Left lung (tissue), 10 donors: Measurements from ENCODE around the gene PSMG1. TPM values are rescaled to one million over a fixed set of nuclear protein-coding genes. Genes with fewer than 3 reads are reported as not detected.

Experiments used
- ATAC-seq: fragments of 200-7000 bp; cut with Tn5 transposase; one replicate; pipeline ENCODE4 v1.9.1; 2020; ENCODE audit warnings: moderate library complexity
- DNase-seq, 4 donors: peaks; one replicate each; pipeline ENCODE4 v3.0.0-alpha.2; 2013 to 2020
- H3K27ac ChIP-seq, 2 donors: fragments of 200-600 bp; sonication (generic) in 1 of 2; one replicate each; pipeline versions ENCODE4 v1.5.0 to v1.8.0; 2020 to 2021
- H3K27me3 ChIP-seq, 2 donors: fragments of 200-600 bp; sonication (generic) in 1 of 2; one replicate each; pipeline versions ENCODE4 v1.5.0 to v1.8.0; 2020 to 2021
- H3K36me3 ChIP-seq, 2 donors: fragments of 200-600 bp; sonication (generic) in 1 of 2; one replicate each; pipeline versions ENCODE4 v1.5.0 to v1.8.0; 2020 to 2021
- H3K4me1 ChIP-seq, 2 donors: fragments of 200-600 bp; one replicate each; pipeline ENCODE4 v1.8.0; 2021
- H3K4me3 ChIP-seq, 2 donors: fragments of 200-600 bp; sonication (generic) in 1 of 2; one replicate each; pipeline versions ENCODE4 v1.5.0 to v1.8.0; 2020 to 2021; ENCODE audit warnings: mild to moderate bottlenecking in 1 of 2
- H3K9me3 ChIP-seq, 2 donors: fragments of 200-600 bp; sonication (generic) in 1 of 2; one replicate each; pipeline versions ENCODE4 v1.5.0 to v1.8.0; 2020 to 2021
- intact Hi-C, 2 donors: fragments of 100-400 bp; cut with DNase I; formaldehyde crosslinking; loops; one replicate each; pipeline versions ENCODE4 v1.11.2 to v1.14.2; 2022
- polyA plus RNA-seq, 6 donors: library from polyadenylated mRNA; unstranded; fragments of 120-200 nt; gene quantifications; one replicate each; pipeline ENCODE4 v1.2.1, GENCODE V29; 2013; ENCODE audit not compliant: insufficient read length in 6 of 6
- total RNA-seq, 2 donors: library from RNA; stranded (reverse); fragmentation: NEBNext Ultra II Directional; extraction: Animal tissue kit (Norgen Biotek cat#: 25700); gene quantifications; one replicate each; pipeline ENCODE4 v1.2.1, GENCODE V29; 2021
- TF ChIP-seq, protein P1 (sequence below), 2 donors: fragments of 200-600 bp; sonication (generic) in 1 of 2; IDR thresholded peaks; one replicate each; pipeline versions ENCODE4 v1.5.0 to v1.8.0; 2021; ENCODE audit warnings: antibody characterized with exemption in 2 of 2
- donor health status: DM: no; HTN: yes; CAD: no.
- donor health status: DM: no; HTN: no; CAD: no.

Gene PSMG1
- total and polyA plus RNA-seq, 8 donors: 32.0 to 41.3 (median 35.3) TPM

DNA sequence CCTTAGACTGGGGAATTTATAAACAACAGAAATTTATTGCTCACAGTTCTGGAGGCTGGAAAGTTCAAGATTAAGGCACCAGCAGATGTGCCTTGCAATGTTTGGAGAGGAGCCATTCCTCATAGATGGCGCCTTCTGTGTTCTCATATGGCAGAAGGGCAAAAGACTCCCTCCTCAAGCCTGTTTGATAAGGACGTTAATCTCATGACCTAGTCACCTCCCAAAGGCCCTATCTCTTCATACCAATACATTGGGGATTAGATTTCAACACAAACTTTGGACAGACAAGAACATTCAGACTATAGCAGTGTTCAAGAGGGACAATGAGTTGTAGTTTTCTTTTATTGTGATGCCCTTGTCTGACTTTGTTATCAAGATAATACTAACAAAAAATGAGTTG is 34.3 kb downstream of the PSMG1 start:
- ATAC-seq: no peak
- no peaks in the 10 kb centered on the region for H3K4me1 ChIP-seq
- no peak for DNase-seq
- intact Hi-C loops: loop anchor here in 1 of 2 donors (10.0 kb wide), 1 partner anchor 414 kb away; no protein-coding TSS in a partner anchor
- no peak overlapping the region for H3K4me3 ChIP-seq
- TF ChIP-seq, protein P1, sequence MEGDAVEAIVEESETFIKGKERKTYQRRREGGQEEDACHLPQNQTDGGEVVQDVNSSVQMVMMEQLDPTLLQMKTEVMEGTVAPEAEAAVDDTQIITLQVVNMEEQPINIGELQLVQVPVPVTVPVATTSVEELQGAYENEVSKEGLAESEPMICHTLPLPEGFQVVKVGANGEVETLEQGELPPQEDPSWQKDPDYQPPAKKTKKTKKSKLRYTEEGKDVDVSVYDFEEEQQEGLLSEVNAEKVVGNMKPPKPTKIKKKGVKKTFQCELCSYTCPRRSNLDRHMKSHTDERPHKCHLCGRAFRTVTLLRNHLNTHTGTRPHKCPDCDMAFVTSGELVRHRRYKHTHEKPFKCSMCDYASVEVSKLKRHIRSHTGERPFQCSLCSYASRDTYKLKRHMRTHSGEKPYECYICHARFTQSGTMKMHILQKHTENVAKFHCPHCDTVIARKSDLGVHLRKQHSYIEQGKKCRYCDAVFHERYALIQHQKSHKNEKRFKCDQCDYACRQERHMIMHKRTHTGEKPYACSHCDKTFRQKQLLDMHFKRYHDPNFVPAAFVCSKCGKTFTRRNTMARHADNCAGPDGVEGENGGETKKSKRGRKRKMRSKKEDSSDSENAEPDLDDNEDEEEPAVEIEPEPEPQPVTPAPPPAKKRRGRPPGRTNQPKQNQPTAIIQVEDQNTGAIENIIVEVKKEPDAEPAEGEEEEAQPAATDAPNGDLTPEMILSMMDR (IDR thresholded peaks at IDR 0.05): no peak
- H3K9me3 ChIP-seq: peaks cover 0 to 10% of the 10 kb centered on the region in 2 donors
- no peaks in the 10 kb centered on the region for H3K27me3 ChIP-seq
- no peak overlapping the region for H3K27ac ChIP-seq
- H3K36me3 ChIP-seq: no peaks in the 10 kb centered on the region

- H3K9me3 ChIP-seq: peaks cover 0 to 10% of the 10 kb centered on the region in 2 donors
- ATAC-seq: no peak
- H3K4me1 ChIP-seq: no peaks in the 10 kb centered on the region
- no peak for DNase-seq
- no peaks in the 10 kb centered on the region for H3K27me3 ChIP-seq
- H3K27ac ChIP-seq: no peak overlapping the region
- TF ChIP-seq, protein P1 (IDR thresholded peaks at IDR 0.05): no peak
- H3K4me3 ChIP-seq: no peak overlapping the region
- no peaks in the 10 kb centered on the region for H3K36me3 ChIP-seq
- intact Hi-C loops: loop anchor here in 1 of 2 donors (10.0 kb wide), 1 partner anchor 409 kb away; no protein-coding TSS in a partner anchor
Observed at GRCh38 chr21:39144191-39144590, 39.1 kb downstream of the PSMG1 start.

DNA sequence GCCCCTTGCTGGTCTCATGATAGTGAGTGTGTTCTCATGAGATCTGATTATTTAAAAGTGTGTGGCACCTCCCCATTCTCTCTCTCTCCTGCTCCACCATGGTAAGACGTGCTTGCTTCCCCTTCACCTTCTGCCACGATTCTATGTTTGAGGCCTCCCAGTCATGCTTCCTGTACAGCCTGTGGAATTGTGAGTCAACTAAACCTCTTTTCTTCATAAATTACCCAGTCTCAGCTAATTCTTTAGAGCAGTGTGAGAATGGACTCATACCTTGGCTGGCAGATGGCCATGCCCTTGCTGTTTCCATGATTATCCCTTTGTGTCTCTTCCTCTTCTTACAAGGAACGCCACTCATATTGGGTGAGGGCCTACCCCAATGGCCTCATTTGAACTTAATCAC is 40.3 kb downstream of the PSMG1 start:
- no peak overlapping the region for H3K27ac ChIP-seq
- intact Hi-C loops: loop anchor here in 1 of 2 donors (10.0 kb wide), 1 partner anchor 408 kb away; no protein-coding TSS in a partner anchor
- H3K36me3 ChIP-seq: no peaks in the 10 kb centered on the region
- no peak overlapping the region for H3K4me3 ChIP-seq
- peaks cover 0 to 10% of the 10 kb centered on the region in 2 donors for H3K9me3 ChIP-seq
- no peaks in the 10 kb centered on the region for H3K27me3 ChIP-seq
- ATAC-seq: no peak
- DNase-seq: no peak
- TF ChIP-seq, protein P1 (IDR thresholded peaks at IDR 0.05): no peak
- peaks cover 0 to 4% of the 10 kb centered on the region in 2 donors for H3K4me1 ChIP-seq

DNA sequence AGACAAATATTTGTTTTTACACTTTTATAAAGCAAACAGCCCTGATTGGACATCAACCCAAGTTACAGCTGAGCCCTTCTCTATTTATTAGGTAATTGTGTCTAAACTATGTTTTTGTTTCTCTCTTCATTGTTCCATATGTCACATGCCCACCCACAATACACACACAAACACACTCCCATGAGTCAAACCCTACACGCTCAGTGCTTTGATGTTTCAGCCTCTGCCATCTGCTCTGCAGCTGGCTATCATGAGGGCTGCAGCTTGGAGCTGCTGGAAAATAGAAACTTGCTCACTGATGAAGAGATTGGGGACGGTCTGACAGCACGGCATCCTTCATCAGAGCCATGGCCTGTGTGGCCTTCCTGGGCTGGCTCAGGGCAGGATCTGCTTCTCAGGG is 41.7 kb downstream of the PSMG1 start:
- Histone ChIP-seq H3K4me1 (peaks cover 0 to 5% of the 10 kb centered on the region in 2 donors), H3K4me3 (no peak overlapping the region), H3K27ac (no peak overlapping the region), H3K36me3 (no peaks in the 10 kb centered on the region), H3K9me3 (peaks cover 0 to 10% of the 10 kb centered on the region in 2 donors), H3K27me3 (no peaks in the 10 kb centered on the region)
- intact Hi-C loops: loop anchor here in 1 of 2 donors (10.0 kb wide), 1 partner anchor 407 kb away; no protein-coding TSS in a partner anchor
- DNase-seq (no peak), ATAC-seq (no peak)
- TF ChIP-seq, protein P1 (IDR thresholded peaks at IDR 0.05): no peak

GRCh38 chr21:39137248-39138178 is 45.7 kb downstream of the PSMG1 start:
- H3K36me3 ChIP-seq: no peaks in the 10 kb centered on the region
- H3K27ac ChIP-seq: no peak overlapping the region
- ATAC-seq (no peak), DNase-seq (no peak)
- no peaks in the 10 kb centered on the region for H3K27me3 ChIP-seq
- peaks cover 0 to 5% of the 10 kb centered on the region in 2 donors for H3K4me1 ChIP-seq
- intact Hi-C loops: loop anchor here in 1 of 2 donors (5.0 kb wide), 1 partner anchor 405 kb away; no protein-coding TSS in a partner anchor
- TF ChIP-seq, protein P1 (IDR thresholded peaks at IDR 0.05): no peak
- H3K4me3 ChIP-seq: no peak overlapping the region
- H3K9me3 ChIP-seq: no peaks in the 10 kb centered on the region
